ENCODE measurements around the gene DCUN1D4. TPM values are rescaled to one million over a fixed set of nuclear protein-coding genes. Genes with fewer than 3 reads are reported as not detected.
A peak's percentile ranks its signal among the peaks of the same experiment; 100 is the strongest.

Gene DCUN1D4
- total RNA-seq, 1 donor from 2014 or later: 62.4 TPM

DNA sequence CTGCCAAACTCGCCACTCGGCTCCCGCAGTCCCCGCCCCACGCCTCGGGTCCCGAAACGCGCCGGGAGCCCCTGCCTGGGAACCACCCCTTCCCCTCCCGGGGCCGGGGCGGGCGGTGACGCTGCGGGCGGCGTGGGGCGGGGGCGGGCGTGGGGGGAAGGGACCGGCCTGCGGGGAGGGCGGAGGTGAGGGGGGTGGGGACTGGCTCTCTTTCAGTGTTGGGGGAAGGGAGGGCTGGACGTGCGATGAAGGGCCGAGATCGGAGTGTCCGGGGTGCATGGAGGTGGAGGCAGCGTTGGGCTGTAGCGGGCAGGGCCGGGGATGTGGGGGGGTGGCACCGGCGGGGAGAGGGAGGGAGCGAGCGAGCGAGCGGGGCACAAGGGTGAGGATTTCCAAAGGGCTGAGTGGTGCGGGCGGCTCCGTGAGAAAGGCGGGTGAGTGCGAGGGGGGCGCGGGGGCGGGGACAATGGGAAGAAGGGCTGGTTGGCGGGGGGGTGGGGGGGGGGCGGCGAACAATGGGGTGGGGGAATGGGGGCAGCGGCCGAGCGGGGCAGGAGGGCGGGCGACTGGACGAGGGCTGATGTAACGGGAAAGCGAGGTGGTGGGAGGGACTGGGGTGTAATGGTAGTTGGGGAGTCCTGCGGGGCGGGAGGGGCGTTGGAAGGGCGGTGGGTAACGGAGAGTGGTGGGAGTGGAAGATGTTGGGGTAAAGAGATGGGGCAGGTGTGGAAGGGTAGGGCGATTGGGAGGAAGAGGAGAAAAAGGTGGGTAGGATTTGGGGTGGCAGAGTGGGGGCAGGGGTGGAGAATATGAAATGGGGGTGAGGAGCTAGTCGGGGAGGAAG, 578 bp downstream of the DCUN1D4 start:
- Mint-ChIP-seq H3K4me3 (peak overlapping the region; percentile 97), H3K27me3 (peaks cover 3% of the 10 kb centered on the region), H3K27ac (peak overlapping the region; percentile 97), H3K9me3 (no peaks in the 10 kb centered on the region), H3K4me1 (ENCODE audit: unreplicated experiment) (peaks cover 24% of the 10 kb centered on the region), H3K36me3 (peaks cover 3% of the 10 kb centered on the region)
- DNase-seq (ENCODE audit: extremely low spot score, unreplicated experiment): no peak
- TF ChIP-seq CTCF (conservative IDR thresholded peaks at IDR 0.05): no peak

DNA sequence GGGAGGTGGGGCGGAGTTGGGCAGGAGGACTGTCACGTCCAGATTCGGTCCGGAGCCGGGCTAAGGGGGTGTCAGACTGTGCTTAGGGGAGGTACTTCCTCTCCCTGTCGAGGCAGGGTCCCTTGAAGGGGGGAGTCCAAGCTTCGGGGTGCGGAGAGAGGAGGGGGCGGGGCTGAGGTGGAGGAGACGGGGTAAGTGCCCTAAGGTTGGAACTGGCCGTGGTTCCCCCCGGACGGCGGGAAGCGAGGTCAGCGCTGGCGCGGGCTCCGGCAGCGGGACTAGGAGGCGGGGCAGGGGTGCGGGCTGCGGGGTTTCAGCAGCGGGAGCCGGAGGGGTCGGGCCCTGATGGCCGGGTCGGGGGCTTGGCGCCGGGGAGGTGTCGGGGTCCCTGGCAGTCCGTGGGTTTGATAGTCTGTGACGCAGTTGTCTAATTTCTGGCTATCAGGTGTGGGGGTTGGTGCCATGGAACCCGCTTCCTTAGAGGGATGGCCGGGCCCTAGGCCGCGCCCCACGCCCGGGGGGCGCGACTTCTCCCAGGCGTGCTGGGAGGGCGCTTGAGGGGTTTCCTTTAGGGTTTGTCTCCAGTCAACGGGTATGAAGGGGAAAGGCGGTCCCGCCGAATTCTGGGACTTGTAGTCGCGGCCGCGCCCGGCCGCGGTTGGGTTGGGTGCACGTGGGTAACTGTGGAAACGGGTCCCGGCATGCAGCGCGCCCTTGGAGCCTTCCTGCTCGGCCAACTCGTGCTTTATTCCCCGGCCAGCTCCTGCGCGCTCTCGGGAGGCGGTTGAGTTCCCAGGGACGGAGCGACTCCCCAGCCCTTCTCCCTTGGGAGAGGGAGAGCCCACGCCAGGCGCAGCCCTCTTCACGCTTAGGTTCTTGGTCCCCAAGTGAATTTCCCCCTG, 1.5 kb downstream of the DCUN1D4 start:
- DNase-seq (ENCODE audit: extremely low spot score, unreplicated experiment): peak; percentile 91
- H3K27me3 Mint-ChIP-seq: peaks cover 3% of the 10 kb centered on the region
- H3K4me3 Mint-ChIP-seq: peak overlapping the region; percentile 92
- H3K36me3 Mint-ChIP-seq: peaks cover 3% of the 10 kb centered on the region
- H3K4me1 Mint-ChIP-seq (ENCODE audit: unreplicated experiment): peaks cover 31% of the 10 kb centered on the region
- no peaks in the 10 kb centered on the region for H3K9me3 Mint-ChIP-seq
- no peak for TF ChIP-seq CTCF (conservative IDR thresholded peaks at IDR 0.05)
- peak overlapping the region; percentile 75 for H3K27ac Mint-ChIP-seq

- H3K9me3 Mint-ChIP-seq: no peaks in the 10 kb centered on the region
- peak overlapping the region; percentile 75 for H3K27ac Mint-ChIP-seq
- peak overlapping the region; percentile 92 for H3K4me3 Mint-ChIP-seq
- no peak for DNase-seq (ENCODE audit: extremely low spot score, unreplicated experiment)
- H3K27me3 Mint-ChIP-seq: no peaks in the 10 kb centered on the region
- peaks cover 35% of the 10 kb centered on the region for H3K4me1 Mint-ChIP-seq (ENCODE audit: unreplicated experiment)
- TF ChIP-seq CTCF (conservative IDR thresholded peaks at IDR 0.05): no peak
- H3K36me3 Mint-ChIP-seq: peaks cover 3% of the 10 kb centered on the region
Measured at GRCh38 chr4:51845055-51845426, 2.1 kb downstream of the DCUN1D4 start.

- no peak for TF ChIP-seq CTCF (conservative IDR thresholded peaks at IDR 0.05)
- peak overlapping the region; percentile 92 for H3K4me3 Mint-ChIP-seq
- no peaks in the 10 kb centered on the region for H3K27me3 Mint-ChIP-seq
- H3K4me1 Mint-ChIP-seq (ENCODE audit: unreplicated experiment): peaks cover 41% of the 10 kb centered on the region
- H3K9me3 Mint-ChIP-seq: no peaks in the 10 kb centered on the region
- peaks cover 3% of the 10 kb centered on the region for H3K36me3 Mint-ChIP-seq
- H3K27ac Mint-ChIP-seq: no peak overlapping the region
- DNase-seq (ENCODE audit: extremely low spot score, unreplicated experiment): no peak
Measured at GRCh38 chr4:51845711-51846110, 2.8 kb downstream of the DCUN1D4 start.

- H3K9me3 Mint-ChIP-seq: no peaks in the 10 kb centered on the region
- H3K36me3 Mint-ChIP-seq: peaks cover 3% of the 10 kb centered on the region
- H3K4me3 Mint-ChIP-seq: no peak overlapping the region
- H3K27me3 Mint-ChIP-seq: no peaks in the 10 kb centered on the region
- peaks cover 59% of the 10 kb centered on the region for H3K4me1 Mint-ChIP-seq (ENCODE audit: unreplicated experiment)
- TF ChIP-seq CTCF (conservative IDR thresholded peaks at IDR 0.05): no peak
- no peak overlapping the region for H3K27ac Mint-ChIP-seq
- no peak for DNase-seq (ENCODE audit: extremely low spot score, unreplicated experiment)
Measured at GRCh38 chr4:51849430-51849829, 6.5 kb downstream of the DCUN1D4 start.
